NCI-H82 treated with DMSO at 0.1 percent for 48 hours (cell line): Measurements from ENCODE around the gene DPPA5.
"Not testable (repeated sequence)": the region's sequence is repeated elsewhere in the genome, so short reads cannot be mapped to it uniquely, and the experiment has no call there.

Experiments
- DNase-seq: peaks from one replicate; lab custom pipeline; 2025; ENCODE audit not compliant: unreplicated experiment; lab: John Stamatoyannopoulos, UW

The DPPA5 gene, protein sequence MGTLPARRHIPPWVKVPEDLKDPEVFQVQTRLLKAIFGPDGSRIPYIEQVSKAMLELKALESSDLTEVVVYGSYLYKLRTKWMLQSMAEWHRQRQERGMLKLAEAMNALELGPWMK

DNA sequence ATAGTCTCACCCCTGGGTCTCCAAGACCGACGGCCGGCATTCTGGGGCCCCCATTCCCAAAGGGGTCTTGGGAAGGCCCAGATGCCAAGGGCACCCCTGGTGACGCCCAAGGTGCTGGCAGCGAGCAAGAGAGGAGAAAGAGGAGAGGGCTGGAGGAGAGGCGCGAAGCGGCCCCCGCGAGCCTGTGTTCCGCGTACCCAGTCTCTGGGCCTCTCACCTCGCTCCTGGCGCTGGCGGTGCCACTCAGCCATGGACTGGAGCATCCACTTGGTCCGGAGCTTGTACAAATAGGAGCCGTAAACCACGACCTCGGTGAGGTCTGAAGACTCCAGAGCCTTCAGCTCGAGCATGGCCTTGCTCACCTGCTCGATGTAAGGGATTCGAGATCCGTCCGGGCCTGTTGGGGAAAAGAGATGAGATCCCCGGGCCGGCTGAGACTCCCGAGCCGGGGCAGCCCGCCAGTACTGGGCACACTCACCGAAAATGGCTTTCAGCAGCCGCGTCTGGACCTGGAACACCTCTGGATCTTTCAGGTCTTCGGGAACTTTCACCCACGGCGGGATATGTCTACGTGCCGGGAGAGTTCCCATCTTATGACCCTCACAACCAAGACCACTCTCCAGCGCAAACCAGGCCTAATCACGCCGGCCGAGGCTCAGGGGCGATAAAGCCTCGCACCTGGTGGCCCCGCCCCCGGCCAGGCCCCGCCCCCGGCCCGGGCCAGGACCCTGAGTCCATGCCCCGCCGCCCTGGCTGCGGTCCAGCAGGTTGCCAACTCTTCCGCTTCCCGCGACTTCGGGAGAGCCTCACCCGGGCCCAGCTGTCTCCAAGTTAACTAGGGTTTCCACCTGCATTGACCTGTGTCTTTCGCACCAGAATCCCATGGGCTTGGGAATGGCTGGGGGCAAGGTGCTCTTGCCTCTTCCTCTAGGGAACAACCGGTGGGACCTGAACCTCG is at the start of gene DPPA5:
Gene DPPA5 (minus strand): TSS at position 641 of the 958 bp plus-strand sequence. CDS start 51 bp downstream, at position 590.
- no peak for DNase-seq

DNA sequence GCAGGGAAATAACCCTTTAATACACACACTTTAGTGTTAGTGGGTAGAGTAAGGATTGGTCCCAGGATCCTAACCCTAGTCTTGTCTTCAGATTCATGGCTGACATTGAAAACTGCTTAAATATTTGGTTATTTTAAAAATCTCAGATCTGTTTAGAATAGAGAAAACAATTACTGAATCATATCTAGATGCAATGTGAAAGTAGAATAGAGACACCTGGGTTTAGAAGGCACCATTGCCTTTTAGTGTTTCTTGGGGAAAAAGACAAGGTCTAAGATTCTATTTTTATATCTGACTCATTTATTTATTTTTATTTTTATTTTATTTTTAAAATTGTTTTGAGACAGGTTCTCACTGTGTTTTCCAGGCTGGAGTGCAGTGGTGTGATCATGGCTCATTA is 46.6 kb upstream of the DPPA5 start:
- no peak for DNase-seq

DNA sequence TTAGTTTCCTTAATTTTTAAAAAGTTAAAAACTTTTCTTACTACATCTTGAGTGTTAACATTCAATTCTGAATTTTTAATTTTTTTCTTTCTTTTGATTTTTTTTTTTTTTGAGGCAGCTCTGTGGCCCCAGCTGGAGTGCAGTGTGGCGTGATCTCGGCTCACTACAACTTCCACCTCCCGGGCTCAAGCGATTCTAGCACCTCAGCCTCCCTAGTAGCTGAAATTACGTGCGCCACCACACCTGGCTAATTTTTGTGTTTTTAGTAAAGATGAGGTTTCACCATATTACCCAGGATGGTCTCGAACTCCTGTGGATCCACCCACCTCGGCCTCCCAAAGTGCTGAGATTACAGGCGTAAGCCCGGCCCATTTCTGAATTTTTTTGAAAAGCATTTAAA is 41.8 kb upstream of the DPPA5 start:
- no peak for DNase-seq

DNA sequence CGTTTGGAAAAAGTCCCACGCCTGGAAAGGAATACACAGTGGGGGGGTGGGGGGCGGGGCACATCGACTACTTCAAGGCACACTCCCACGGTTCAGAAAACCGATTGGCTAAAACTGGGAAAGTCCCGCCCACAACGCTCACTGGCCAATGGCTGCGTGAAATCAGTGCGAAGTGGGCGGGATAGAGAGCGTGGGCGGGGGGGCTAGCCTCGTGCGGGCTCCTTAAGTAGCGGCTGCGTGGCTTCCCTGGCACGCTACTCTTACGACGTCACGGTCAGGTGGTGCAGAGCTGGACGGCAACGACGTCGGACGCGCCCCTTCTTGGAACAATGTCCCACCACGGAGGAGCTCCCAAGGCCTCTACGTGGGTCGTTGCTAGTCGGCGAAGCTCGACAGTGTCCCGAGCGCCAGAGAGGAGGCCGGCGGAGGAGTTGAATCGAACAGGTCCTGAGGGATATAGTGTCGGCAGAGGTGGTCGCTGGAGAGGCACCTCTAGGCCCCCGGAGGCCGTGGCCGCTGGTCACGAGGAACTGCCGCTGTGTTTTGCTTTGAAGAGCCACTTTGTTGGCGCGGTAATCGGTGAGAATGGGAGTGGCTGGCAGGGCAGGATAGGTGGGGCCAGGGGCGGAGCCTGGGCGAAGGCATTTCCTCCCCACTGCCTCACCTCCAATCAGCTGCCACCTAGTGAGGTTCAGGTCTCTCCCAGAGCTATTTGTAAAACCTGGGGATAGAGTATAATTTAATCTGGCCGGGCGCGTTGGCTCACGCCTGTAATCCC is 40.7 kb upstream of the DPPA5 start, which contains the start of gene DDX43:
Gene DDX43 (plus strand): TSS at position 252 of the 778 bp plus-strand sequence. CDS start 78 bp downstream, at position 330.
- DNase-seq: peak; percentile 30

DNA sequence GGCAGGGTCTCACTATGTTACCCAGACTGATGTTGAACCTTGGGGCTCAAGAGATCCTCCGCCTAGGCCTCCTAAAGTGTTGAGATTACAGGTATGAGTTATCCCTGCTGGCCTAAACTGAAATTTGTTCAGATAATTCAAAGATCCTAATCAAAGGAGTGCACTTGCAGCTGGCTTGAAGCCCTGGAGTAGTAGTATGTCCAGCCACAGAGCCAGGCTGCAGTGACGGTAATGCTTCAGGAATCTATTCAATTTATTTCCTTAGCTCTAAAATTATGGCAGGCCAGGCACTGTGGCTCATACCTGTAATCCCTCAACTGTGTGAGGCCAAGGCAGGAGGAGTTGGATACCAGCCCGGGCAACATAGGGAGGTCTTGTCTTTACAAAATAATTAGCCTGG is 39.2 kb upstream of the DPPA5 start:
- no peak for DNase-seq

DNA sequence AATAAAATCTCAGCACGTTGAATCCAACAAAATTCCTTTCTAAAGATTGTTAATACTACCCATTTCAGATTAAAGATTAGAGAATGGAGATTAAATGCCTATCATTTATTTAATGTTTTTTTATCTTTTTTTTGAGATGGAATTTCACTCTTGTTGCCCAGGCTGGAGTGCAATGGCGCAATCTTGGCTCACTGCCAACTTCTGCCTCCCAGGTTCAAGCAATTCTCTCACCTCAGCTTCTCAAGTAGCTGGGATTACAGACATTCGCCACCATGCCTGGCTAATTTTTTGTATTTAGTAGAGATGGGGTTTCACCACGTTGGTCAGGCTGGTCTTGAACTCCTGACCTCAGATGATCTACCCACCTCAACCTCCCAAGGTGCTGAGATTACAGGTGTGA is 38.1 kb upstream of the DPPA5 start:
- DNase-seq: not testable (repeated sequence)

DNA sequence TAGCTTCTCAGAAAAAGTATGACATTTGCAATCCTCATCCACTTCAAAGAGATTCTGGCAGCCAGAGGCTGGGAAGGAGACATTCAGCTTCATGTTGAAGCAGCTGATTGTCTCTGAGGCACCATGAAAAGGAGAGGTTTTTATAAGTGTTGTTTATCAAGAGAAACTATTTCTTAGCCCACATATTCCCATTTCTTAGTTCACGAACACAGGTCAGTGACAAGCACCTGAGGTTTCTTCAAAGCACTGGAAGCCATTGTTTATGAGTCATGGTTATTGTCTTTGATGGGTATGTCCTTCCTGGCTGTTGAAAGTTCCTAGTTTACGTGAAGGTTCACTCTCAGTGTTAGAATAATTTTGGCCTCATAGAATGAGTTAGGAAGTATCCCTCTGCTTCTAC is 37.6 kb upstream of the DPPA5 start:
- DNase-seq: no peak

DNA sequence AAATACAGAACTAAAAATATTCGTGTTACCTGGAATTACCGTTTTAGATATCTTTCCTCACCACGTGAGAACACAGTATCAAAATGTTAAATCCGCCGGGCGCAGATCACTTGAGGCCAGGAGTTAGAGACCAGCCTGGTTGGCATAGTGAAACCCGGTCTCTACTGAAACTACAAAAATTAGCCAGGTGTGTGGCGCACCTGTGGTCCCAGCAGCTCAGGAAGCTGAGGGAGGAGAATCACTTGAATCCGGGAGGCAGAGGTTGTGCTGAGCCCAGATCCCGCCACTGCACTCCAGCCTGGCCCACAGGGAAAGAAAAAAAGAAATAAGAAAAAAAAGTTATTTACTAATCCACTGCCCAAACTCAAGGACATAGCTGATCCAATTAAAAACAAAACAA is 35.8 kb upstream of the DPPA5 start:
- DNase-seq: no peak

DNA sequence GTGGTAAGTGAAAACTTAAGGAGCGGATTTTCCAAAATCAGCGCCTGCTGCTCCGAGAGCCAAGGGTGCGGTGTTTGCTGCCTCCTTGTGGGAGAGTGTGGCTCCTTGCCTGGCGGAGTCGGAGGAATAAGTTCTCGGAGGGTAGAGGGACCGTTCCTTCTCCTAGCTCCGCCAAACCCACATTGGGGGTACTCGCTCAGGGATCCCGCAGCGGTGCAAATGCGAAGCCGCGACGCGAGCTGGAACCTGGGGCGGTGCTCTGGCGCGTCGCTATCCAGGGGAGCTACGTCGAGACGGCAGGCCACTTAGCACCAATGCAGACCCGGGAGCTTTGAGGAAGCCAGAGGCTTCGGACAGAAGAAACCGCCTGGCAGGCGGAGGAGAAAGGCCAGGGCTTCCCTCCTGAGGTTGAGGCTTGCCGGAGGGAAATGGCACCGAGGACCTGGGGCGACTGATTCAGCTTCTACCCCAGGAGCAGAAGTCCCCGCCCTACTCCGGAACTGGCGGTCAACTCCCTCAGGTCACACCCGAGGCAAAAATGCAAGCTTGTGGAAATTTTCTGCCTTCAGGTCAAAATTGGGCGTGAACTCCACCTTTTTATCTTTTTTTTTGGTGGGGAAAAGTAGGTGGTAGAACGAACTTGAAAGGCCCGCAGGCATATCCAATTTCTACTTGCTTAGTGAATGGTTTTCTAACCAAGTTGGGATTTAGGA is 34.9 kb upstream of the DPPA5 start:
- DNase-seq: no peak

DNA sequence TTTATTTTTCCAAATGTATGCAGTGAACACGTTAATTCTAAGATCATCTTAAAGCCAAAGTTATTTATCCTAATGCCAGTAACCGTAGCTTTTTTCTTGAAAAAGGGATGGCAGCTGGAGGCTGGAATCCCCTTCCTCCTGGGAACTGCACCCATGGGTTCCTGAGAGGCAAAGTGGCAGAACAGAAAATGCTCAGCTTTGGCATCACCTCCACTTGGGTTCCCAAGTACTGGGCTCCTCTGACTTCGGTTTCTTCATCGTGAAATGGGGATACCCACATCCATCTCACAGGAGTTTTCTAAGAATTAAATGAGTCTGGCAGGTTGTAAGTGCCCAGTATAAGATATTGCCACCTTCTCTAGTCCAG is 34.3 kb upstream of the DPPA5 start:
- DNase-seq: no peak

DNA sequence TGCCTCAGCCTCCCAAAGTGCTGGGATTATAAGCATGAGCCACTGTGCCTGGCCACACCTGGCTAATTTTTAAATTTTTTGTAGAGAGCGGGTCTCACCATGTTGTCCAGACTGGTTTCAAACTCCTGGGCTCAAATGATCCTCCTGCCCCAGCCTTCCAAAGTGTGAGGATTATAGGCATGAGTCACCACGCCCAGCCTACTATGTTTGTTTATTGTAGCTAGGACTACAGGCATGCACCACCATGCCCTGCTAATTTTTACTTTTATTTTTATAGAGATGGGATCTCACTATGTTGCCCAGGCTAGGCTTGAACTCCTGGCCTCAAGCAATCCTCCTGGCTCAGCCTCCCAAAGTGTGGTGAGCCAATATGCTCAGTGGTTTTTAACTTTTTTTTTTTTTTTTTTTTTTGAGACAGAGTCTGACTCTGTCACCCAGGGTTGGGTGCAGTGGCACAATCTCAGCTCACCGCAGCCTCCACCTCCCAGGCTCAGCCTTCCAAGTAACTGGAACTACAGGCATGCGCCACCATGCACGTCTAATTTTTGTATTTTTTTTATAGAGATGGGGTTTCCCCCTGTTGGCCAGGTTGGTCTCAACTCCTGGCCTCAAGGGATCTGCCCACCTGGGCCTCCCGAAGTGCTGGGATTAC is 28.5 kb upstream of the DPPA5 start:
- DNase-seq: no peak

DNA sequence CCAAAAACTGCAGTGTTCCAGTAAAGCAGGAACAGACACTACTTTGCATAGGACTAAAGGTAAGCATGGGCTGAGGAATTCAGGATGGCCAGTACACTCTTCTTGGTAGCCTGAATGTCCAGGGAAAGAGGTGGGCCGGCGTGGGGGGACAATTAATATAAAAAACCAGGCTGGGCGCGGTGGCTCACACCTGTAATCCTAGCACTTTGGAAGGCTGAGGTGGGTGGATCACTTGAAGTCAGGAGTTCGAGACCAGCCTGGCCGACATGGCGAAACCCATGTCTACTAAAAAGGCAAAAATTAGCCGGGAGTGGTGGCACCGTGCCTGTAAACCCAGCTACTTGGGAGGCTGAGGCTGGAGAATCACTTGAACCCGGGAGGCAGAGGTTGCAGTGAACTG is 27.5 kb upstream of the DPPA5 start:
- DNase-seq: not testable (repeated sequence)

DNA sequence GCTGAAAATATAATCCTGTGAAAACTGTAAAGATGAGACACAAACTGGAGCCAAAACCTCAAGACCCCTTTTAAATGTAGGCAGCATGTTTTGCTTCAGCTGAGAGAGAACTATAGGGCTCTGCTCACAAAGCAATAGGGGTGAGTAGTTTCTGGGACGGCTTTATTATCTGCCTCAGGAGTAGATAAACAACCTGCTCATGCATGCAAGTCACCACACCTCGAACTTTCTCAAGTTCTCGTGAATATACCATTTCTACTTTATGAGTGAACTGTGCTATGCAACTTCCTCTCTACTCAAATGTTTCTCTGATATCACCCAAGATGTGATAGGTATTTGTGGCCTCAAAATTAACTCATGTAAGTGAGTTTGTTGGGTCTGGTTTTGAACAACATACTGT is 23.1 kb upstream of the DPPA5 start:
- no peak for DNase-seq

DNA sequence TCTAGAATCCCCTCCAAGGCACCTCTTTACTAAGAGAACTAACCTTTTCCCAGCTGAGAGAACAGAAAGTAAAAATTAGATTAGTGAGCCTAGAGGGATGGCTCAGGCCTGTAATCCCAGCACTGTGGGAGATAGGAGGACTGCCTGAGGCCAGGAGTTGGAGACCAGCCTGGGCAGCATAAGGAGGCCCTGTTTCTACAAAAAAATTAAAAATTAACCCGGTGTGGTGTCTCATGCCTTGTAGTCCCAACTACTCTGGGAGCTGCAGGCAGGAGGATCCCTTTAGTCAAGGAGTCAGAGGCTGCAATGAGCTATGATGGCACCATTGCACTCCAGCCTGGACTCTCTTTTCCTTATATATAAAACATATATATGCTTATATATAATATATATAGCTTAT is 21.1 kb upstream of the DPPA5 start:
- DNase-seq: no peak

DNA sequence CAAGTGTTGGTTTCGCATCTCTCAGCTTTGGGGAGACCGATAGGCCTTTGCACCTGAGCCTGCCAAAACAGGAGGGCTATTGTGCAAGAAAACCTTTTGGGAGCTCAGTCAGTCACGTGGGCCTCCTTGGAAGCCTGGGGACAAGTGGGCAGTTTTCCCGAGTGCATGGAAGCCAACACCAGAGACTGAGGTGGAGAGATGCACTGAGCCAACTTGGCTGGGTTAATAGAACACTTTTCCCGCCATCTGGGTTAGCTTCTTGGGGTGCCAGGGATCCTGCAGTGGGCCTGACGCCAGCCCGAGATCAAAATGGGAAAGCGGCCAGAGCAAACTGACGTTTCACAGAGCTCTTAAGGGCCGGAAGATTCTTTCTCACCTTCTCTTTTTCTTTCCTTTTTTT is 18.4 kb upstream of the DPPA5 start:
- DNase-seq: no peak

DNA sequence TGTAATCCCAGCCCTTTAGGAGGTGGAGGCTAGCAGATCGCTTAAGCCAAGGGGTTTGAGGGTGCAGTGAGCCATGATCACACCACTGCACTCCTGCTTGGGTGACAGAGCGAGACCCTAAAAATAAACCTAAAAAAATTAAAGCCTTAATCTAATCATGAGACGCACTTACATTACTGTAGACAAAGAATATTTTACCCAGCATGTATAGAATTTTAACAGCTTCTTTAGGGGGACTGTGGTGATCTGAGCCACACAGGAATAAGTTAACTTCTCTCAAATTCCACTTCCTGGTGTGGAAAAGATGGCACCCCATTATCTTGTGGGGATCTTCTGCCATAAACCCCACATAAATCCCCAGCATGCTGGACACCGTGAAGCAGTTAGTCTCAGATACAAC is 17.9 kb upstream of the DPPA5 start:
- DNase-seq: no peak

DNA sequence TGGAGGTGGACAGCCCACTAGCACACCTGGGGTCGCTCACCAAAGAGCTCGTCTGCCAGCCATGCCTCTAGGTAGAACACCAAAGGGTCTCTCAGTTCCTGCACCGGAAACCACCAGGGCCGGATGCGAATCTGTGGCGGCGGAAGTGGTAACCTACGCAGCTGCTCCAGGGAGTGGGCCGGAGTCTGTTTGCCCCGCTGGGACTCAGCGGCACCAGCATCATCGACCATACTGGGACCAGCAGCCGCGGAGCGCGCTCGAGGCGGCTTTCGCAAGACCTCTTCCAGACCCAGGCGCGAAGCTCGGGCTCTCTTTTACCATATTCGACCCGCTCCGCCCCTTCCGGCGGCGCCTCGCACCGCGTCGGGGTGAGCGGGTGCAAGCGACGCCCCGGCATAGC is 15.5 kb upstream of the DPPA5 start, which contains the start of gene OOEP:
Gene OOEP (minus strand): TSS at position 335 of the 400 bp plus-strand sequence. CDS start 105 bp downstream, at position 230.
- DNase-seq: no peak

DNA sequence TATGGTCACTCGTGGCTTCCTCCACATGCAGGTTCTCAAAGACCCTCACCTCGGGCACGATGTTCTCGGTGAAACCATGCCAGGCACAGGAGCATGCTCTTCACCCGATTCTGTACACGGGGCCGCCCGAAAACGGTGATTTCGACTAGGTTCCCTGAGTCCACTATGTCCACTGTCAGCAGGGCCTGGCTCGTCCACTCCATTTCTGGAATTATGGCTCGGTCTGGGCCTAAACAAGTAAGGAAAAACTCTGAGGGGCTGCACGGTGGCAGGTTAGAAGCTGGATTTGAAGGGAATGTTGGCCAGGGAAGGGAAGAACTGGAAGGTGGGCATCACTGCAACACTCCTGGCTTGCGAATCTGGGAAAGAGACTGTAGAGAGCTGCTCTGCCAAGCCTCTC is 15.1 kb upstream of the DPPA5 start:
- no peak for DNase-seq

DNA sequence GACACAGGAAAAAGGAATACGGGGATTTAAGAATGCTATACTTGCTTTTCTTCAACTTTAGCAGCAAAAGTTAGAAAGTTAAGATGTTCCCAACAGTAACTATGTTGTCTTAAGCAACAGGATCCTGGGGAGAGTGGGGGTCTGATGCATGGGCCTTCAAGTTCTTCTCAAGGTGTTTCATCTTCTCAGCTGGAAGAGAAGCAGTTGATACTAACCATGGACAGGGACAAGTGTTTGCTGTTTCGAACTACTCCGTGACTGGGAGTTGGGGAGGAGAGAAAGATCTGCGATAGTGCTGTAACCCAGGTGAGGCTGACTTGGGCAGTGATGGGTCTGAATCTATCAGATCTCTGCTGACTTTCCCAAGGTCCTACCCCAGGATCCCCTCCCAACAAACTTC is 14.6 kb upstream of the DPPA5 start:
- DNase-seq: no peak

DNA sequence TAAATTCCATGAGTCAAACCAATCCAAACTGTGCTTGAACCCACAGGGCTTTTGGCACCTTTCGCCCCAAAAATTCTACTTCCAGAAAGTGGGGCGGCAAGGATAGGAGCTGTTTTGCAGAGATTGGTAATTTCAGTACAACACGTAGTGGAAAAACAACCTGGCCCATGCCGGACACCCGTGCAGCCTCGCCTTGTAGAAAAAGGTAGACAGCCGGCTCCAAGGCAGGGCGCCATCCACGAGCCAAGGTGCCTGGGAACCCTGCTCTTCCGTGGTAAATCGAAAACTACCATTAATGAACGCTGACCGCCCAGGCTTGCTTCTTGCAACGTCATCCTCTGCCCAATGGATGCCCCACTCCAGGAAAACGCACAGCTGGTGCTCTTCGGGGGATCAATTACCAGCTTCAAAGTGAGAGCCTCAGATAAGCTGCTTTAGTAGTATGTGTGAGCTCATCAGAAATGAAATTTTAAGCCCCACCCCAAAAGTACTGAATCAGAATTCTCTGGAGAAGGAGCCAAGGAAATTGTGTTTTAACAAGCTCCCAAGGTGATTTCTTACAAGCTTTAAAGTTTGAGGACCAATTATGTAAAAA is 13.8 kb upstream of the DPPA5 start:
- DNase-seq: peak; percentile 44
